HG03457 (cell line): ENCODE results near the gene WNT3.

ENCODE experiments used
- ATAC-seq: cut with Tn5 transposase; IDR thresholded peaks from one replicate; pipeline ENCODE4 v1.9.1; 2021; ENCODE audit warnings: moderate number of reproducible peaks; ENCODE audit not compliant: unreplicated experiment

The WNT3 gene

GRCh38 chr17:46837521-46837920, 19.0 kb upstream of the WNT3 start:
- no peak for ATAC-seq

DNA sequence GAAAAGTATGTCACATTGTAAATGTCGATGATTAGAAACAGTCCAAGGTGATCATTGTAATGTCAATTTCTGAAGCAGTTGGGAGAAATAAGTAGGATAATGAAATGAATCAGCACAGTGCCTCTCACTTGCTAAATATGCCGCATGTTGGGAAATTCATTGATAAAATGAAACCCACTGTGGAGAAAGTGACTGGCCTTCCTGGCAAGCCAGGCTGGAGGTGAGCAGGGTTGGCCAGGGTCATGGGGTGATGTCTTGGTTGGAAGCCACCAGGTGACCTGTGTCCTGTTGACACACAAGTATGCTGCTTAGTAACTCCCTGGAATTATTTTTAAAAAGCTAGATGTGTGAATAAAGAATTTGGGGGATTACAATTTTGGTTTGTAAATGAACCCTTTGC, 18.0 kb upstream of the WNT3 start:
- no peak for ATAC-seq

GRCh38 chr17:46834846-46835245, 16.4 kb upstream of the WNT3 start:
- ATAC-seq = no peak

DNA sequence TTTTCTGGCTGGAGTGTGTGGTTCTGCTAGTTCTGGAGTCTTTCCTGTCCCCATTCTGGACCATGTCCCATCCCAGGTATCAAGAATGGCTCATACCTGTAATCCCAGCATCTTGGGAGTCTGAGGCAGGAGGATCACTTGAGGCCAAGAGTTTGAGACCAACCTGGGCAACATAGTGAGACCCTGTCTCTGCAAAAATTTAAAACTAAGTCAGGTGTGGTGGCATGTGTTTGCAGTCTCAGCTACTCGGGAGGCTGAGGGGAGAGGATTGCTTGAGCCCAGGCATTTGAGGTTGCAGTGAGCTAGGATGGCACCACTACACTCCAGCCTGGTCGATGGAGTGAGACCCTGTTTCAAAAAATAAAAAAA, 15.3 kb upstream of the WNT3 start:
- no peak for ATAC-seq

DNA sequence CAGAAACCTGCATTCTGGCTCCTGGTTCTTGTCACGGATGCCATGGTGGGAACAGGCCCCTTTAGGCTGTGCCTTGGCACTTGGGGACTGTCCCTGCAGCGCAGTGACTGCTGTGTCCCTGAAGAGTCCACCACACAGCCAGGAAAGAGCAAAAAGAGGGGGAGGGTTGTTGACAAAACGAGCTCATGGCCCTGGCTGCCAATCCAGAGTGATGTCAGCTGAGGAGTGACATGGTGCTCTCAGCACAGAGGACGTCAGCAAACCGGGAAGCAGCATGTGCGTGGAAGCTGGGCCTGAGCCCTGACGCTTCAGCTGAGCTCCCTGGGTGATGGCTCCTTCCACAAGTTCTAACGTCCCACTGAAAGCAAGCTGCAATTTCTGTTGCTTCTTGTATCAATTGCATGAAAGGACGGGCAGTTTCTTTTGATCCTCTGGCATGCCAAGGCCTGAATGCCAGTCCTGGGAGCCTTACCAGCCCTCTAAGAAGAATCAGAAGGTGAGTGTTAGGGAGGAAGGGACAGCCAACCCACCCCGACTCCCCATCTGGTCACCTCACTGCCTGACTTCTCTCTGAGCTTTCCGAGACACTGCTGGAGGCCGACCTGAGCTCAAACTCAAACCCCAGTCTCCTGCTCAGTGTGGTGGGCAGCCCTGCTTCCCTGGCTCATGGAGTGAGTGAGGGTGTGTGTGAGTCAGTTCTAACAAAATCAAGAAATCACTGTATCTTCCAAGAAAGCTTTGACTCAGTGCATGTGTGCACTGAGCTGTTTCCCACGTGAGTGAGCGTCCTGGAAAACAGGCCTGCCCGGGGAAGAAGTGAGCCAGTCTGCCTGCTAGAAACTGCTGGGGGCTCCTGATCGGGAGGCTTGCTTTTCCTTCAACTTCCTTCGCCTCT, 14.7 kb upstream of the WNT3 start:
- no peak for ATAC-seq

DNA sequence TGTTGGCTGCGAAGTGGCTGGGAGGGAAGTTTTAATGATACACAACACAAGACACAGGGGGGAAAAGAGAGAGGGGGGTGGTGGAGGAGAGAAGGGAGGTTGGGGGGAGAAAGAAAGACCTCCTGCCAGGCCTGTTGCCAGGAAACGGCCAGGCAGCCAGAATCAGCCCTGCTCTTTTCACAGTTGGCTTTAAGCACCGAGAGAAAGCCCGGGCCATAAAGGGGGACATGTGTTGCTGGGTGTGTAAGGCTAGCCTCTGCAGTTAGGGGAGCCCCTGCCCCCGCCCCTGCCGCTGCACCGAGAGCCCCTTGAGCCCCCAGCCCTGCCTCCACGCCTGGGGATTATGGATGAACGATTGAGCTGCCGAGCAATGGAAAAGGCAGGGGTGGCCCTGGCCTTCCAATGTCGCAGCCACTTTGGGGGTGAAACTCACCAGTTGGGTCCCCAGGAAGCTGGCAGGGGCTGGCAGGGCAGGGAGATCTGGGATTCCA, 13.9 kb upstream of the WNT3 start:
- ATAC-seq = no peak

GRCh38 chr17:46831573-46832330, 13.3 kb upstream of the WNT3 start:
- ATAC-seq = no peak

DNA sequence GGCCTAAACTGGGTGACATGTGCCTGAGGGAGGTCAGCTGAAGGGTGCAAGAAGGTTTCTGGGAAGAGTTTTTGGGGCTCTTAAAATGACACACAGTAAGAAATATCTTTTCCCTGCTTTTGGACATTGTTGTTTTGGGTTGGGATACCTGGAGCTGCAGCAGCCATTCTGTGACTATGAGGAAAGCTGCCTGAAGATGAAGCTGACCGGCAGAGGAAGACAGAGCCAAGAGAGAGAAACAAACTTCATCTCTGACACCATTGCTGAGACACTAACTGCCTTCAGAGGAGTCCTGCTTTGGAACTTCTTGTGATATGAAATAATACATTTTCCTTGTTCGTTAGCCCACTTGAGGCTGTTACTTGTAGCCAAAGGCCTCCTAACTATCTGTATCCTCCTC, 8.8 kb upstream of the WNT3 start:
- ATAC-seq = no peak

GRCh38 chr17:46826116-46826515, 7.6 kb upstream of the WNT3 start:
- no peak for ATAC-seq

GRCh38 chr17:46823657-46824056, 5.2 kb upstream of the WNT3 start:
- ATAC-seq = no peak

GRCh38 chr17:46822388-46822921, 4.0 kb upstream of the WNT3 start:
- ATAC-seq = no peak

DNA sequence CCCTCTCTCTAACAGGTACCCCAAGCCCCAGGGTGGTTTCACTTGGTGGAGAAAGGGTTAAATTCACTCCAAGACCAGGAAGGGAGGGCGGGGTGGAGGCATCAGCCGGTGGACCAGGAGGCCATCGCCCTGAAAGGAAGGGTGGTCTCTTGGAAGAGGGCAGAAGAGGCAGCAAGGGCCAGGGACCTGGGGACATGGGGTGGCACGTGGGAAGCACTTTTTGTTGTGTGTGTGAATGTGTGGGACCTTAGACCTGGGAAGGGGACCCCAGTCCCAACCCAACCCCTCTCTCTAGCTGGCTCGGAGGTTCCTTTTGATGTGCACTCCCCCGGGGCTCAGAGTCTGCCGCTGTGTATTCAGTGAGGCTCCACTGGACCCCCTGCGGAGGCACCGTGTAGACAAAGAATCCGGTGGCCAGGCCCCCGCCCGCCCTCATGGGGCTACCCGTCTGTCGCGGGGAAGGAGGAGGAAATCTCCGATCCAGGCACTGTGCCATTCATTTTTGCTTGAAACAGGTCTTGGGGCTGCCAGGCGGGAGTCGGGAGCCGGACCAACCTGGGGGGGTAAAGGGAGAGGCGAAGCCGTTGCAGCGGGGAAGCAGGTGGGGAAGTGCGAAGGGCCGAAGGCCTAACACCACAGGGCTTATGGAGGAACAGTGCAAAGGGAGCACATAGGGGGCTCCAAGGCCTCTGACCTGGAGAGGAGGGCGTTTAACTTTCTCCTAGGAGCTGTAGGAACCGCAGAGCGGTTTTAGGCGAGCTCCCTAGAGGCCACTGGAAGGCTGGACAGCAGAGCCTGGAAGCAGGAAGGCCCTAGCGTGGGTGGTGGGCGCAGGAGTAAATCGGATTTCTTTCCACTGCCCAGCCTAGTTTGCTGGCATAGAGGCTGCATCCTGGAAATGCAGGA, 3.2 kb upstream of the WNT3 start:
- no peak for ATAC-seq

DNA sequence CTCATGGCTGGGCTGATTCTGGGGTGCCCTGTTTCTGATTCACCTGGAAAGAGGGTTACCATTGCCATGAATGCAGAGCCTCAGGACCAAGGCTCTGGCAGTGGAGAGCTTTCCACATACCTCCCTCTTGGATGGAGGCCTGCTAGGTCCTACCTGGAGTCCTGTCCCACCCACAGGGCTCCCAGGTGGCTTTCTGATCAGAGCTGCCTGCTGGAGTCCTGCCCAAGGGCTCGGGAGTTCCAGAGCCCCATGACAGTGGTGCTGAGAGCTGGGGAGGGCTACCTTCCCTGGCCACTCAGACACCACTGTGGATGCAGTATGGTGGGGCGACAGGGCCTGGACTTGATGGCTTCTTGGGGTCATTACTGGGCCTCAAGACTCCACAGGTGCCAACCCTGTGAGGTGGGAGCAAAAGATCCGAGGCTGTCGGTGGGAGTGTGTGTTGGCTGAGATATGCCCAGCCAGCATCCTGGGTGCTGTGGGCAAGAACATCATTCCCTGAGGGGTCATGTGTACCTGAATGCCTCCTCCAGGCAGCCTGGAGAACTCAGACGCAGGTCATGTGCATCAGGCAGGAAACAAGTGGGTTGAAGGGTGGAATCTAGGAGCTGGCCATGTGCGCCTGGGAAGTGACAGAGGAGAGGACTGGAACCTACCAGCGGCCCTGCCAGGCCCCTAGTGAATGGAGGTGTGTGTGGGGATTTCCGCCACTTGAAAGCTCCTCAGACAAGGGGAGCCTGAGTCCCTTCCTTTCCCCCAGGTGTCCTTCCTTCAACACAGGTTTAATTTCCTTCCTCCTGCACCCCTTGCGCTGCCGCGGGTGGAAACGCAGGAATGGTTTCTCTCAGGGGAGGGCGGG, 2.3 kb upstream of the WNT3 start:
- ATAC-seq = no peak

DNA sequence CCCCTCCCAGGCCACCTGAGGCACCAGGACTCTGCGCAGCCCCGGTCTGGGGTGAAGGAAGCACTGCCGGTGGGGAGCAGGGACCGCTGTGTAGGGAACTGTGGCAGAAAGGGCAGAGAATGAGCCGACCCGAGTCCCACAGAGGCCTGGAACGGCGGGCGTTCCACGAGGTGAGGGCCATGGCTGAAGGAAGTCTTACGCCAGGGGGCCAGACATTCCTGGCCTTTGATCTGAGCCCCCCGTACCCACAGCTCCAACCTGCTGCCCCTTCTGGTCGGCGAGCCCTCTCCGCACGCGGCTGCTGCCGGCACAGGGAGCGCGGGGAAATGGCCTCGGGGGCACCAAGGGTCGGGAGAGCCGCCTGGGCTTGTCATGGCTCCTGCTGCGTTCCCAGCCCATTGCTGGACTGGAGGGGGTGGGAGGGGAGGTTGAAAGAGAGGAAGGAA, 1.4 kb upstream of the WNT3 start:
- no peak for ATAC-seq

DNA sequence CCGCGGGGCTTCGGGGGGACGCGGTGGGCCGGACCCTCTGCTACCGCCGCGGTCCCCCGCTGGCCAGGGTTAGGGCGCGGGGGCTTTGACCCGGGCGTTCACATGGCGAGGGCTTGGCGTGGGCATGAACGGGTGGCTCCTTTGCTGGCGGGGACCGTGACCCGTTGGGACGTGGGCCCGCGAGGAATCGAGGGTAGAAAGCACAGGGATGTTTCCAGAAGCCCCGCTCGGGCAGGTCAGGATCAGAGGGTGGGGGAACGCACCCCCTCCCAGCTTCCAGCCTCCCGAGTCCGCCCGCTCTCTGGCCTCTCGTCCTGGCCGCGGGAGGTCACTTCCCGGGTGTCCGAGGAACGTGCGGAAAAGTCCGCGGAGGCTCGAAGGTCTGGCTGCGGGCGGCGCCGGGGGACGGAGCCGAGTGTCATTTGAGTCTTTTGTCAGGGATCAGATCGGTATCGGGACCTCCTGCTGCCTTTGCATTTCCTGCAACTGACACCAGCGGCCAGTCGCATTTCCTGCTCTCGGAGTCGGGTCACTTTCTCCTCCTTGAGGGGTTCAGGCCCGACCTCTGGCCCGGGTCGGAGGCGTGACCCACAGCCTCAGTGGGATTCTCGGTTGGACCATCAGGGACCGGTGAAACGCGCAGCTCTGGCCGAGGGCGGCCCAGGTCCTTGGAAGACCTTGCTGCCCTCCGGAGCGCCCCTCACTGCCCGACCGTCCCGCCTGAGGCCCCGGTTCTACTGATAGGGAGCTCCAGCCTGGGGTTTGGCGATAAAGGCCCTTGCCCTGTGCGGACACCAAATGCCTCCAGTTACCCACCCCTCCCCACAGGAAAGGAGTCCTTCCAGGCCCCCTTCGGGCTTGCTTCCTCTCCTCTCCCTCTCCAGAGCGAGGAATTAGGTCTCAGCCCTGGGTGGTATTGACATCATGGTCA, 702 bp upstream of the WNT3 start:
- ATAC-seq = no peak

- no peak for ATAC-seq
Observed at GRCh38 chr17:46817901-46818209, 637 bp downstream of the WNT3 start.

GRCh38 chr17:46817151-46817900, 1.2 kb downstream of the WNT3 start:
- ATAC-seq = no peak
